ENCODE results near the gene MCCC2. TPM values are rescaled to one million over a fixed set of nuclear protein-coding genes. Genes with fewer than 3 reads are reported as not detected.
"Not testable (repeated sequence)": the region's sequence is repeated elsewhere in the genome, so short reads cannot be mapped to it uniquely, and the experiment has no call there.

Gene MCCC2
- total and polyA plus RNA-seq, 2 donors from 2014 or later: 57.7 to 61.0 TPM

- FAIRE-seq: no peak
- Histone ChIP-seq H3K27me3 (ENCODE audit: control insufficient read depth, insufficient read depth, low read length) (no peaks in the 10 kb centered on the region), H3K4me3 (ENCODE audit: low read length in 3 of 3) (no peak overlapping the region), H3K27ac (ENCODE audit: low read depth in 2 of 2, low read length in 2 of 2) (no peak overlapping the region), H3K9me3 (ENCODE audit: control insufficient read depth in 2 of 3, insufficient read depth in 1 of 3, low read length in 3 of 3) (no peaks in the 10 kb centered on the region), H3K36me3 (ENCODE audit: control insufficient read depth in 2 of 3, insufficient read depth in 3 of 3, low read length in 3 of 3) (peaks cover 0 to 2% (median 0%) of the 10 kb centered on the region in 3 donors), H3K4me1 (ENCODE audit: control insufficient read depth in 2 of 3, insufficient read depth in 2 of 3, low read depth in 1 of 3, low read length in 3 of 3) (no peaks in the 10 kb centered on the region), H3K9ac (ENCODE audit: low read length in 3 of 3) (no peak overlapping the region)
- intact Hi-C loops (cut with DNase I): no loop called here
- TF ChIP-seq, protein P1, sequence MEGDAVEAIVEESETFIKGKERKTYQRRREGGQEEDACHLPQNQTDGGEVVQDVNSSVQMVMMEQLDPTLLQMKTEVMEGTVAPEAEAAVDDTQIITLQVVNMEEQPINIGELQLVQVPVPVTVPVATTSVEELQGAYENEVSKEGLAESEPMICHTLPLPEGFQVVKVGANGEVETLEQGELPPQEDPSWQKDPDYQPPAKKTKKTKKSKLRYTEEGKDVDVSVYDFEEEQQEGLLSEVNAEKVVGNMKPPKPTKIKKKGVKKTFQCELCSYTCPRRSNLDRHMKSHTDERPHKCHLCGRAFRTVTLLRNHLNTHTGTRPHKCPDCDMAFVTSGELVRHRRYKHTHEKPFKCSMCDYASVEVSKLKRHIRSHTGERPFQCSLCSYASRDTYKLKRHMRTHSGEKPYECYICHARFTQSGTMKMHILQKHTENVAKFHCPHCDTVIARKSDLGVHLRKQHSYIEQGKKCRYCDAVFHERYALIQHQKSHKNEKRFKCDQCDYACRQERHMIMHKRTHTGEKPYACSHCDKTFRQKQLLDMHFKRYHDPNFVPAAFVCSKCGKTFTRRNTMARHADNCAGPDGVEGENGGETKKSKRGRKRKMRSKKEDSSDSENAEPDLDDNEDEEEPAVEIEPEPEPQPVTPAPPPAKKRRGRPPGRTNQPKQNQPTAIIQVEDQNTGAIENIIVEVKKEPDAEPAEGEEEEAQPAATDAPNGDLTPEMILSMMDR (IDR thresholded peaks at IDR 0.05; ENCODE audit: borderline replicate concordance, extremely low read depth, insufficient read depth): no peak
- peak in 3 of 5 donors; percentile 14 to 36 (median 24) for DNase-seq
Observed at GRCh38 chr5:71573591-71573990, 13.5 kb upstream of the MCCC2 start.

DNA sequence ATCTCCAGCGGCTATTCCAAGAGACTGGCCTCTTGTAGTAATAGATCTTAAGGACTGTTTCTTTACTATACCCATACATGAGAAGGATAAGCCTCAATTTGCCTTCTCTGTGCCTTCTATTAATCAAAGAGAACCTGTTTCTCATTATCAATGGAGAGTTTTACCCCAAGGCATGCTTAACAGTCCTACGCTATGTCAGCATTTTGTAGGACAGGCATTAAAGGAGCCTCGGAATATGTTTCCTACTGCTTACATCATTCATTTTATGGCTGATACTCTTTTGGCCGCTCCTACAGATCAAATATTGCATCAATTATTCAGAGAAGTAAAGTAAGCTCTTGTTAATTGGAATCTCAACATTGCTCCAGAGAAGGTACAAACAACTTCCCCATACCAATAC is 11.6 kb upstream of the MCCC2 start:
- DNase-seq; H3K27me3 ChIP-seq (ENCODE audit: control insufficient read depth, insufficient read depth, low read length); H3K9ac ChIP-seq (ENCODE audit: low read length in 3 of 3); H3K4me3 ChIP-seq (ENCODE audit: low read length in 3 of 3); H3K36me3 ChIP-seq (ENCODE audit: control insufficient read depth in 2 of 3, insufficient read depth in 3 of 3, low read length in 3 of 3); H3K27ac ChIP-seq (ENCODE audit: low read depth in 2 of 2, low read length in 2 of 2); intact Hi-C loops (cut with DNase I); H3K9me3 ChIP-seq (ENCODE audit: control insufficient read depth in 2 of 3, insufficient read depth in 1 of 3, low read length in 3 of 3); FAIRE-seq; H3K4me1 ChIP-seq (ENCODE audit: control insufficient read depth in 2 of 3, insufficient read depth in 2 of 3, low read depth in 1 of 3, low read length in 3 of 3): not testable (repeated sequence)

DNA sequence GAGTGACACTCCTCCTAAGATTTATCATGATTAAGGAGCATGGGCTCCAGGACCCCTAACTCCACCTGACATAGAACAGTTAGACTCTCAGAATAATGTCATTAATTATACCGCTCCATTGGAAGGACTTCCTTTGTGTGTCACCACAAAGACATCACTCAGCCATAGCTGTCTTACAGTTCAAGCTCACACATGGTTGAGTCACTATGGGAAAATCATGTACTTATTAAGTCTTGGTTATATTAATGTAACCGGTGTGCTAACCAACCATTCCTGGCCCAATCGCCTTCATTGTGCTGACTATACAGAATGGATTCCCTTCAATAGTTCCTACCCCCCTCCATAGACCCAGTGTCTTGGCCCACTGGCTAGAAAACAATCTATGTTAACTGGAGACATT is 10.9 kb upstream of the MCCC2 start:
- Histone ChIP-seq H3K4me3 (ENCODE audit: low read length in 3 of 3) (no peak overlapping the region), H3K36me3 (ENCODE audit: control insufficient read depth in 2 of 3, insufficient read depth in 3 of 3, low read length in 3 of 3) (no peaks in the 10 kb centered on the region), H3K4me1 (ENCODE audit: control insufficient read depth in 2 of 3, insufficient read depth in 2 of 3, low read depth in 1 of 3, low read length in 3 of 3) (no peaks in the 10 kb centered on the region), H3K27me3 (ENCODE audit: control insufficient read depth, insufficient read depth, low read length) (no peaks in the 10 kb centered on the region), H3K9me3 (ENCODE audit: control insufficient read depth in 2 of 3, insufficient read depth in 1 of 3, low read length in 3 of 3) (no peaks in the 10 kb centered on the region), H3K27ac (ENCODE audit: low read depth in 2 of 2, low read length in 2 of 2) (no peak overlapping the region), H3K9ac (ENCODE audit: low read length in 3 of 3) (no peak overlapping the region)
- TF ChIP-seq, protein P1 (IDR thresholded peaks at IDR 0.05; ENCODE audit: borderline replicate concordance, extremely low read depth, insufficient read depth): no peak
- FAIRE-seq: no peak
- DNase-seq: no peak
- intact Hi-C loops (cut with DNase I): no loop called here

GRCh38 chr5:71577839-71578238 is 9.3 kb upstream of the MCCC2 start:
- H3K9ac ChIP-seq (ENCODE audit: low read length in 3 of 3); H3K36me3 ChIP-seq (ENCODE audit: control insufficient read depth in 2 of 3, insufficient read depth in 3 of 3, low read length in 3 of 3); intact Hi-C loops (cut with DNase I); H3K4me1 ChIP-seq (ENCODE audit: control insufficient read depth in 2 of 3, insufficient read depth in 2 of 3, low read depth in 1 of 3, low read length in 3 of 3); H3K27me3 ChIP-seq (ENCODE audit: control insufficient read depth, insufficient read depth, low read length); H3K27ac ChIP-seq (ENCODE audit: low read depth in 2 of 2, low read length in 2 of 2); FAIRE-seq; DNase-seq; H3K4me3 ChIP-seq (ENCODE audit: low read length in 3 of 3); H3K9me3 ChIP-seq (ENCODE audit: control insufficient read depth in 2 of 3, insufficient read depth in 1 of 3, low read length in 3 of 3): not testable (repeated sequence)
